HG02840 (cell line): Measurements from ENCODE around the gene PARPBP.
"Not testable (repeated sequence)": the region's sequence is repeated elsewhere in the genome, so short reads cannot be mapped to it uniquely, and the experiment has no call there.

ENCODE experiments used
- ATAC-seq: cut with Tn5 transposase; IDR thresholded peaks from one replicate; pipeline ENCODE4 v1.9.1; 2021; ENCODE audit warnings: mild to moderate bottlenecking, moderate library complexity, moderate number of reproducible peaks; ENCODE audit not compliant: unreplicated experiment, low FRiP score

The PARPBP gene

GRCh38 chr12:102147062-102147587, 27.1 kb downstream of the PARPBP start:
- ATAC-seq, result not testable (repeated sequence)

GRCh38 chr12:102155206-102155605, 35.2 kb downstream of the PARPBP start:
- not testable (repeated sequence) for ATAC-seq

GRCh38 chr12:102163383-102163782, 43.4 kb downstream of the PARPBP start:
- no peak for ATAC-seq

- ATAC-seq, result peak; percentile 56
These were observed 48.0 kb downstream of the PARPBP start for GRCh38 chr12:102167821-102168604.

- no peak for ATAC-seq
These were observed 50.1 kb downstream of the PARPBP start for GRCh38 chr12:102169922-102170621.

- no peak for ATAC-seq
These were observed 52.0 kb downstream of the PARPBP start for GRCh38 chr12:102171951-102172350.

- ATAC-seq, result no peak
These were observed 52.5 kb downstream of the PARPBP start for GRCh38 chr12:102172436-102172835.

- no peak for ATAC-seq
These were observed 54.1 kb downstream of the PARPBP start for GRCh38 chr12:102174117-102174516.

- ATAC-seq, result no peak
These were observed 54.8 kb downstream of the PARPBP start for GRCh38 chr12:102174761-102175160.

- ATAC-seq, result no peak
These were observed 62.7 kb downstream of the PARPBP start for GRCh38 chr12:102182635-102183034.

GRCh38 chr12:102195826-102196225, 75.8 kb downstream of the PARPBP start:
- no peak for ATAC-seq

GRCh38 chr12:102197789-102198188, 77.8 kb downstream of the PARPBP start, which contains the start of gene PMCH:
Gene PMCH, minus strand, starts transcription at chr12:102197833. Its CDS starts 63 bp downstream, at chr12:102197770.
- peak; percentile 88 for ATAC-seq

GRCh38 chr12:102201436-102202061, 81.6 kb downstream of the PARPBP start:
- no peak for ATAC-seq

GRCh38 chr12:102202556-102202955, 82.6 kb downstream of the PARPBP start:
- no peak for ATAC-seq

- no peak for ATAC-seq
These were observed 84.0 kb downstream of the PARPBP start for GRCh38 chr12:102204025-102204424.

- ATAC-seq, result no peak
These were observed 96.2 kb downstream of the PARPBP start for GRCh38 chr12:102215992-102216691.

GRCh38 chr12:102220736-102221135, 100.8 kb downstream of the PARPBP start:
- no peak for ATAC-seq

- no peak for ATAC-seq
These were observed 108.0 kb downstream of the PARPBP start for GRCh38 chr12:102227954-102228353.

- ATAC-seq, result no peak
These were observed 112.1 kb downstream of the PARPBP start for GRCh38 chr12:102232036-102232435.

- no peak for ATAC-seq
These were observed 112.5 kb downstream of the PARPBP start for GRCh38 chr12:102232446-102232845.
